SK-N-SH (cell line): ENCODE measurements around the gene FZR1. TPM values are rescaled to one million over a fixed set of nuclear protein-coding genes. Genes with fewer than 3 reads are reported as not detected.

Source experiments
- CTCF ChIA-PET: fragments of 300-600, 350-600 bp; formaldehyde crosslinking; extraction: SDS; loops from one replicate; lab custom pipeline; 2021; lab: Yijun Ruan, JAX
- POLR2A ChIA-PET: fragments of 350-600 bp; sonication (Branson Sonifier 250); formaldehyde crosslinking; extraction: SDS; loops from one replicate; lab custom pipeline; 2020; ENCODE audit warnings: antibody characterized with exemption, inconsistent platforms; lab: Yijun Ruan, JAX
- DNase-seq: peaks from one replicate; pipeline ENCODE4 v3.0.0; 2012
- H2AFZ ChIP-seq: fragments of 200-600 bp; sonication (generic); 2 replicates; pipeline ENCODE4 v1.8.1; 2016; ENCODE audit warnings: antibody characterized with exemption, mild to moderate bottlenecking, low read depth
- H3F3A ChIP-seq: fragments of 200-600 bp; sonication (generic); replicated peaks from 2 replicates; pipeline ENCODE3; 2016; ENCODE audit warnings: antibody characterized with exemption, mild to moderate bottlenecking; ENCODE audit not compliant: insufficient read depth
- H3K27ac ChIP-seq, 2 experiments: fragments of 200-500 bp in 1 of 2; fragments of 200-600 bp in 1 of 2; sonication (Bioruptor generic) in 1 of 2; sonication (generic), shearing (Covaris generic) in 1 of 2; 2 replicates each; pipeline versions ENCODE4 v1.5.1 to v1.6.1; 2014 to 2016; ENCODE audit warnings: low read depth in 2 of 2, inconsistent platforms in 1 of 2, low read length in 1 of 2, mild to moderate bottlenecking in 1 of 2, mixed read lengths in 1 of 2
- H3K27me3 ChIP-seq: fragments of 200-600 bp; sonication (generic), shearing (Covaris generic); 2 replicates; pipeline ENCODE4 v1.6.1; 2016; ENCODE audit warnings: mixed run types; ENCODE audit not compliant: insufficient read depth
- H3K36me3 ChIP-seq, 2 experiments: fragments of 200-500 bp in 1 of 2; fragments of 200-600 bp in 1 of 2; sonication (Bioruptor generic) in 1 of 2; sonication (generic) in 1 of 2; replicated peaks in 1 of 2; 2 replicates each; pipeline versions ENCODE3 to v1.5.1; 2014 to 2016; ENCODE audit warnings: low read length in 1 of 2, mild to moderate bottlenecking in 1 of 2; ENCODE audit not compliant: insufficient read depth in 2 of 2, control insufficient read depth in 1 of 2
- H3K4me1 ChIP-seq, 2 experiments: fragments of 200-500 bp in 1 of 2; fragments of 200-600 bp in 1 of 2; sonication (Bioruptor generic) in 1 of 2; sonication (generic), shearing (Covaris generic) in 1 of 2; 2 replicates each; pipeline versions ENCODE4 v1.5.1 to v1.6.1; 2014 to 2016; ENCODE audit warnings: low read depth in 1 of 2, low read length in 1 of 2, mixed run types in 1 of 2; ENCODE audit not compliant: insufficient read depth in 2 of 2, control insufficient read depth in 1 of 2
- H3K4me2 ChIP-seq: fragments of 200-600 bp; sonication (generic), shearing (Covaris generic); 2 replicates; pipeline ENCODE4 v1.6.1; 2017; ENCODE audit warnings: mixed run types
- H3K4me3 ChIP-seq, 2 experiments: fragments of 200-500 bp in 1 of 2; fragments of 200-600 bp in 1 of 2; sonication (Bioruptor generic) in 1 of 2; sonication (generic), shearing (Covaris generic) in 1 of 2; 2 replicates each; pipeline versions ENCODE4 v1.5.1 to v1.8.1; 2014 to 2016; ENCODE audit warnings: low read depth in 2 of 2, inconsistent platforms in 1 of 2, low read length in 1 of 2, mild to moderate bottlenecking in 1 of 2, mixed read lengths in 1 of 2, moderate library complexity in 1 of 2
- H3K79me2 ChIP-seq: fragments of 200-600 bp; sonication (generic); 2 replicates; pipeline ENCODE4 v1.8.1; 2017; ENCODE audit warnings: mild to moderate bottlenecking; ENCODE audit not compliant: insufficient read depth
- H3K9ac ChIP-seq: fragments of 200-600 bp; sonication (generic); 2 replicates; pipeline ENCODE4 v1.6.1; 2017; ENCODE audit warnings: mixed run types
- H3K9me2 ChIP-seq: fragments of 200-600 bp; sonication (generic); 2 replicates; pipeline ENCODE4 v1.6.1; 2017; ENCODE audit warnings: mixed run types
- H3K9me3 ChIP-seq: fragments of 200-600 bp; sonication (generic); 2 replicates; pipeline ENCODE4 v1.6.1; 2017; ENCODE audit warnings: mixed run types, mild to moderate bottlenecking, moderate library complexity
- H4K20me1 ChIP-seq: fragments of 200-600 bp; sonication (generic); 2 replicates; pipeline ENCODE4 v1.6.1; 2017; ENCODE audit warnings: mild to moderate bottlenecking, mixed run types; ENCODE audit not compliant: insufficient read depth
- EP300 ChIP-seq, 2 experiments: IDR thresholded peaks; 2 replicates each; pipeline versions ENCODE4 v1.4.0 to v1.6.1; 2012; ENCODE audit warnings: borderline replicate concordance in 1 of 2, low read depth in 1 of 2, low read length in 1 of 2
- FOSL2 ChIP-seq: IDR thresholded peaks from 2 replicates; pipeline ENCODE4 v1.4.0; 2012; ENCODE audit warnings: low read depth, mild to moderate bottlenecking, moderate library complexity, borderline replicate concordance
- FOXM1 ChIP-seq: IDR thresholded peaks from 2 replicates; pipeline ENCODE4 v1.4.0; 2012; ENCODE audit warnings: low read depth, mild to moderate bottlenecking
- GATA2 ChIP-seq: sonication (generic); formaldehyde crosslinking; IDR thresholded peaks from 2 replicates; pipeline ENCODE4 v1.5.0; 2020; ENCODE audit warnings: mild to moderate bottlenecking, missing genetic modification reagents
- JUND ChIP-seq: IDR thresholded peaks from 2 replicates; pipeline ENCODE4 v1.4.0; 2012
- MAX ChIP-seq: IDR thresholded peaks from 2 replicates; pipeline ENCODE4 v1.4.0; 2012; ENCODE audit warnings: low read depth
- NFIC ChIP-seq: IDR thresholded peaks from 2 replicates; pipeline ENCODE4 v1.4.0; 2012; ENCODE audit warnings: borderline replicate concordance
- NRF1 ChIP-seq: IDR thresholded peaks from 2 replicates; pipeline ENCODE4 v1.6.1; 2012; ENCODE audit warnings: low read depth, mild to moderate bottlenecking, low read length
- POLR2AphosphoS5 ChIP-seq: IDR thresholded peaks from 2 replicates; pipeline ENCODE4 v1.6.1; 2012; ENCODE audit warnings: low read depth, low read length
- RAD21 ChIP-seq: IDR thresholded peaks from 2 replicates; pipeline ENCODE4 v1.6.1; 2012; ENCODE audit warnings: mild to moderate bottlenecking, low read length
- RCOR1 ChIP-seq: fragments of 150-350 bp; IDR thresholded peaks from 2 replicates; pipeline ENCODE4 v1.6.1; 2017; ENCODE audit warnings: antibody characterized with exemption, low read length
- RFX5 ChIP-seq: IDR thresholded peaks from 2 replicates; pipeline ENCODE4 v1.6.1; 2012; ENCODE audit warnings: mild to moderate bottlenecking, improper control_type of control experiment, low read length
- SMC3 ChIP-seq: IDR thresholded peaks from 2 replicates; pipeline ENCODE4 v1.6.1; 2012; ENCODE audit warnings: low read depth, low read length, improper control_type of control experiment
- TCF12 ChIP-seq: IDR thresholded peaks from 2 replicates; pipeline ENCODE4 v1.4.0; 2012
- TEAD4 ChIP-seq: IDR thresholded peaks from 2 replicates; pipeline ENCODE4 v1.4.0; 2012; ENCODE audit warnings: mild to moderate bottlenecking, borderline replicate concordance; ENCODE audit not compliant: insufficient read depth
- WGBS: methylation state at CpG from one replicate; pipeline ENCODE4 v1.1.6; 2017; ENCODE audit warnings: low lambda C conversion rate; 5-methylcytosine and 5-hydroxymethylcytosine counted together
- polyA plus RNA-seq, 3 experiments: library from polyadenylated mRNA; depleted of rRNA; stranded (reverse); fragments of >200 nt; gene quantifications; 2 replicates each; pipeline ENCODE4 v1.2.3, GENCODE V29; 2012
- TF ChIP-seq, protein P1 (sequence below): IDR thresholded peaks from 2 replicates; pipeline ENCODE4 v1.6.1; 2012; ENCODE audit warnings: mild to moderate bottlenecking, low read depth, low read length, moderate library complexity
- TF ChIP-seq, protein P2 (sequence below): IDR thresholded peaks from 2 replicates; pipeline ENCODE4; 2012
- TF ChIP-seq, protein P3 (sequence below): fragments of 150-350 bp; IDR thresholded peaks from 2 replicates; pipeline ENCODE4 v1.6.1; 2017; ENCODE audit warnings: antibody characterized with exemption, low read length, low read depth, borderline replicate concordance
- TF ChIP-seq, protein P4 (sequence below): fragments of 200-600 bp; sonication (generic); IDR thresholded peaks from 2 replicates; pipeline ENCODE4 v1.6.1; 2017; ENCODE audit warnings: antibody characterized with exemption, mild to moderate bottlenecking, moderate library complexity
- TF ChIP-seq, protein P5 (sequence below): fragments of 150-350 bp; IDR thresholded peaks from 2 replicates; pipeline ENCODE4 v1.6.1; 2016; ENCODE audit warnings: mild to moderate bottlenecking, low read depth, low read length

The FZR1 gene
- polyA plus RNA-seq, 1 of the 3 experiments (the other 2 are of a cell fraction): 36.3 TPM

DNA sequence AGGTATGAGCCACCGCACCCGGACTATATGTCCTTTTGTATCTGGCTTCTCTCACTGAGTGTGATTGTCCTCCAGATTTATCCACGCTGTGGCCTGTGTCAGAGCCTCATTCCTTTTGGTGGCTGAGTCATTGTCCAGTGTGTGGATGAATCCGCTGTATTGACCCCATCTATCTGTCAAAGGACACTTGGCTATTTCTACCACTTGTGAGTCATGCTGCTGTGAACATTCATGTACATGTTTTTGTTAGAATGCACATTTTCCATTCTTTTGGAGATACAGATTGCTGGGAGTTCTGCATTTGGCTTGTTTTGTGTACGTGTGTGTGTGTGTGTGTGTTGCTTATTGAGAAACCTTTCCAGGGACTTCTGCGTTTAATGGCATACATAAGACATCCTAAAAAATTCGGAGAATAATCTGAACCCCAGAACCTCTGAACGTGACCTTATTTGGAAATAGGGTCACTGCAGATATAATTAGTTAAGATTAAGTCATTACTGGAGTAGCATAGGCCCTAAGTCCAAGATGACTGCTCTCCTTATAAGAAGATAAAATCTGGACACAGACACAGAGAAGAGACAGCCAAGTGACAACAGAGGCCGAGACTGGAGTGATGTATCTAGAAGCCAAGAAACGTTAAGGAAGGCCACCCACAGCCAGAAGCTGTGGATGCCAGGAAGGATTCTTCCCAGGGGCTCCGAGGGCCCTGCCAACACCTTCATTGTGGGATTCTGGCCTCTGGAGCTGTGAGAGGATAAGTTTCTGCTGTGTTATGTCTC is 74.2 kb downstream of the FZR1 start:
- peak overlapping the region; percentile 47; the same call in 1 of the 2 replicates for H2AFZ ChIP-seq
- ChIA-PET POLR2A (interaction anchor here (0.7 kb wide), 1 partner anchor 24 kb away, joined by 5 read pairs; no protein-coding TSS in a partner anchor), CTCF (interaction anchor here (0.6 kb wide), 1 partner anchor 680 kb away, joined by 3 read pairs; the partner anchor contains the start of gene ZNF57)
- peaks cover 0 to 7% of the 10 kb centered on the region in 2 experiments; a peak in 1 of 4 replicates for H3K4me1 ChIP-seq
- H3K4me3 ChIP-seq: no peak overlapping the region
- no peak for DNase-seq
- H3K36me3 ChIP-seq: peaks cover 0 to 8% of the 10 kb centered on the region in 2 experiments
- H3K9ac ChIP-seq: peak overlapping the region; percentile 3; the same call in 1 of the 2 replicates
- H3K27ac ChIP-seq: peak overlapping the region in 1 of 2 experiments; percentile 77; a peak in 2 of 4 replicates
- H3K9me3 ChIP-seq: no peaks in the 10 kb centered on the region
- no peaks in the 10 kb centered on the region for H3K79me2 ChIP-seq
- no peaks in the 10 kb centered on the region for H4K20me1 ChIP-seq
- H3K27me3 ChIP-seq: no peaks in the 10 kb centered on the region
- peak overlapping the region; percentile 49; the same call in 1 of the 2 replicates for H3K4me2 ChIP-seq
- peaks cover 25% of the 10 kb centered on the region for H3F3A ChIP-seq
- H3K9me2 ChIP-seq: no peaks in the 10 kb centered on the region
- WGBS: 24% methylated on average over 10 of the region's 11 CpGs
- TF ChIP-seq EP300 (IDR thresholded peaks at IDR 0.05; ENCODE audit: borderline replicate concordance in 1 of 2, low read depth in 1 of 2, low read length in 1 of 2) (peak in 1 of 2 experiments; percentile 28; a peak in 1 of 4 replicates), SMC3 (no peak), NRF1 (no peak), FOXM1 (no peak), JUND (peak; percentile 88; the same call in 1 of the 2 replicates), TCF12 (peak; percentile 74), FOSL2 (peak; percentile 91), GATA2 (CRISPR knock-in tag) (no peak), POLR2AphosphoS5 (peak; percentile 41; the same call in 1 of the 2 replicates), TEAD4 (no peak), NFIC (peak; percentile 60; the same call in 1 of the 2 replicates), RAD21 (no peak), MAX (0 out of 2 replicates have a peak, but pooled peaks have one; percentile 53), RCOR1 (no peak), RFX5 (no peak)
- TF ChIP-seq, protein P1, sequence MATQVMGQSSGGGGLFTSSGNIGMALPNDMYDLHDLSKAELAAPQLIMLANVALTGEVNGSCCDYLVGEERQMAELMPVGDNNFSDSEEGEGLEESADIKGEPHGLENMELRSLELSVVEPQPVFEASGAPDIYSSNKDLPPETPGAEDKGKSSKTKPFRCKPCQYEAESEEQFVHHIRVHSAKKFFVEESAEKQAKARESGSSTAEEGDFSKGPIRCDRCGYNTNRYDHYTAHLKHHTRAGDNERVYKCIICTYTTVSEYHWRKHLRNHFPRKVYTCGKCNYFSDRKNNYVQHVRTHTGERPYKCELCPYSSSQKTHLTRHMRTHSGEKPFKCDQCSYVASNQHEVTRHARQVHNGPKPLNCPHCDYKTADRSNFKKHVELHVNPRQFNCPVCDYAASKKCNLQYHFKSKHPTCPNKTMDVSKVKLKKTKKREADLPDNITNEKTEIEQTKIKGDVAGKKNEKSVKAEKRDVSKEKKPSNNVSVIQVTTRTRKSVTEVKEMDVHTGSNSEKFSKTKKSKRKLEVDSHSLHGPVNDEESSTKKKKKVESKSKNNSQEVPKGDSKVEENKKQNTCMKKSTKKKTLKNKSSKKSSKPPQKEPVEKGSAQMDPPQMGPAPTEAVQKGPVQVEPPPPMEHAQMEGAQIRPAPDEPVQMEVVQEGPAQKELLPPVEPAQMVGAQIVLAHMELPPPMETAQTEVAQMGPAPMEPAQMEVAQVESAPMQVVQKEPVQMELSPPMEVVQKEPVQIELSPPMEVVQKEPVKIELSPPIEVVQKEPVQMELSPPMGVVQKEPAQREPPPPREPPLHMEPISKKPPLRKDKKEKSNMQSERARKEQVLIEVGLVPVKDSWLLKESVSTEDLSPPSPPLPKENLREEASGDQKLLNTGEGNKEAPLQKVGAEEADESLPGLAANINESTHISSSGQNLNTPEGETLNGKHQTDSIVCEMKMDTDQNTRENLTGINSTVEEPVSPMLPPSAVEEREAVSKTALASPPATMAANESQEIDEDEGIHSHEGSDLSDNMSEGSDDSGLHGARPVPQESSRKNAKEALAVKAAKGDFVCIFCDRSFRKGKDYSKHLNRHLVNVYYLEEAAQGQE: no peak
- TF ChIP-seq, protein P2, sequence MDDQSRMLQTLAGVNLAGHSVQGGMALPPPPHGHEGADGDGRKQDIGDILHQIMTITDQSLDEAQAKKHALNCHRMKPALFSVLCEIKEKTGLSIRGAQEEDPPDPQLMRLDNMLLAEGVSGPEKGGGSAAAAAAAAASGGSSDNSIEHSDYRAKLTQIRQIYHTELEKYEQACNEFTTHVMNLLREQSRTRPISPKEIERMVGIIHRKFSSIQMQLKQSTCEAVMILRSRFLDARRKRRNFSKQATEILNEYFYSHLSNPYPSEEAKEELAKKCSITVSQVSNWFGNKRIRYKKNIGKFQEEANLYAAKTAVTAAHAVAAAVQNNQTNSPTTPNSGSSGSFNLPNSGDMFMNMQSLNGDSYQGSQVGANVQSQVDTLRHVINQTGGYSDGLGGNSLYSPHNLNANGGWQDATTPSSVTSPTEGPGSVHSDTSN: peak; percentile 88
- TF ChIP-seq, protein P3, sequence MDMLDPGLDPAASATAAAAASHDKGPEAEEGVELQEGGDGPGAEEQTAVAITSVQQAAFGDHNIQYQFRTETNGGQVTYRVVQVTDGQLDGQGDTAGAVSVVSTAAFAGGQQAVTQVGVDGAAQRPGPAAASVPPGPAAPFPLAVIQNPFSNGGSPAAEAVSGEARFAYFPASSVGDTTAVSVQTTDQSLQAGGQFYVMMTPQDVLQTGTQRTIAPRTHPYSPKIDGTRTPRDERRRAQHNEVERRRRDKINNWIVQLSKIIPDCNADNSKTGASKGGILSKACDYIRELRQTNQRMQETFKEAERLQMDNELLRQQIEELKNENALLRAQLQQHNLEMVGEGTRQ: no peak
- TF ChIP-seq, protein P4, sequence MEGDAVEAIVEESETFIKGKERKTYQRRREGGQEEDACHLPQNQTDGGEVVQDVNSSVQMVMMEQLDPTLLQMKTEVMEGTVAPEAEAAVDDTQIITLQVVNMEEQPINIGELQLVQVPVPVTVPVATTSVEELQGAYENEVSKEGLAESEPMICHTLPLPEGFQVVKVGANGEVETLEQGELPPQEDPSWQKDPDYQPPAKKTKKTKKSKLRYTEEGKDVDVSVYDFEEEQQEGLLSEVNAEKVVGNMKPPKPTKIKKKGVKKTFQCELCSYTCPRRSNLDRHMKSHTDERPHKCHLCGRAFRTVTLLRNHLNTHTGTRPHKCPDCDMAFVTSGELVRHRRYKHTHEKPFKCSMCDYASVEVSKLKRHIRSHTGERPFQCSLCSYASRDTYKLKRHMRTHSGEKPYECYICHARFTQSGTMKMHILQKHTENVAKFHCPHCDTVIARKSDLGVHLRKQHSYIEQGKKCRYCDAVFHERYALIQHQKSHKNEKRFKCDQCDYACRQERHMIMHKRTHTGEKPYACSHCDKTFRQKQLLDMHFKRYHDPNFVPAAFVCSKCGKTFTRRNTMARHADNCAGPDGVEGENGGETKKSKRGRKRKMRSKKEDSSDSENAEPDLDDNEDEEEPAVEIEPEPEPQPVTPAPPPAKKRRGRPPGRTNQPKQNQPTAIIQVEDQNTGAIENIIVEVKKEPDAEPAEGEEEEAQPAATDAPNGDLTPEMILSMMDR: no peak
- TF ChIP-seq, protein P5, sequence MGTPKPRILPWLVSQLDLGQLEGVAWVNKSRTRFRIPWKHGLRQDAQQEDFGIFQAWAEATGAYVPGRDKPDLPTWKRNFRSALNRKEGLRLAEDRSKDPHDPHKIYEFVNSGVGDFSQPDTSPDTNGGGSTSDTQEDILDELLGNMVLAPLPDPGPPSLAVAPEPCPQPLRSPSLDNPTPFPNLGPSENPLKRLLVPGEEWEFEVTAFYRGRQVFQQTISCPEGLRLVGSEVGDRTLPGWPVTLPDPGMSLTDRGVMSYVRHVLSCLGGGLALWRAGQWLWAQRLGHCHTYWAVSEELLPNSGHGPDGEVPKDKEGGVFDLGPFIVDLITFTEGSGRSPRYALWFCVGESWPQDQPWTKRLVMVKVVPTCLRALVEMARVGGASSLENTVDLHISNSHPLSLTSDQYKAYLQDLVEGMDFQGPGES: no peak
